Neuronal stem cell (in vitro differentiated cells): ENCODE measurements around the gene WDR48.

Experiments
- DNase-seq: peaks from one replicate; pipeline ENCODE4 v3.0.0-alpha.2; 2013; ENCODE audit warnings: low spot score
- H2AFZ ChIP-seq: one replicate; pipeline ENCODE4 v1.6.1; 2013; ENCODE audit warnings: mild to moderate bottlenecking, low read length, inconsistent platforms
- H2AK5ac ChIP-seq: 2 replicates; pipeline ENCODE4 v1.6.1; 2013; ENCODE audit warnings: low read depth, mild to moderate bottlenecking, inconsistent platforms, low read length, moderate library complexity, mixed read lengths
- H2BK120ac ChIP-seq: 2 replicates; pipeline ENCODE4 v1.6.1; 2013; ENCODE audit warnings: low read depth, mild to moderate bottlenecking, inconsistent platforms, low read length, moderate library complexity, mixed read lengths
- H2BK12ac ChIP-seq: one replicate; pipeline ENCODE4 v1.6.1; 2013; ENCODE audit warnings: low read length, inconsistent platforms
- H2BK15ac ChIP-seq: 2 replicates; pipeline ENCODE4 v1.6.1; 2013; ENCODE audit warnings: mild to moderate bottlenecking, low read length, inconsistent platforms, mixed read lengths
- H2BK5ac ChIP-seq: one replicate; pipeline ENCODE4 v1.6.1; 2013; ENCODE audit warnings: inconsistent platforms, mild to moderate bottlenecking, low read length, moderate library complexity
- H3K14ac ChIP-seq: one replicate; pipeline ENCODE4 v1.6.1; 2013; ENCODE audit warnings: low read length, inconsistent platforms
- H3K18ac ChIP-seq: 2 replicates; pipeline ENCODE4 v1.6.1; 2013; ENCODE audit warnings: low read length, inconsistent platforms
- H3K23ac ChIP-seq: 2 replicates; pipeline ENCODE4 v1.6.1; 2013; ENCODE audit warnings: low read depth, mild to moderate bottlenecking, mixed read lengths, low read length, inconsistent platforms; ENCODE audit not compliant: poor library complexity
- H3K27ac ChIP-seq: replicated peaks from 3 replicates; pipeline ENCODE4 v1.5.1; 2013; ENCODE audit warnings: low read length, inconsistent platforms
- H3K27me3 ChIP-seq, 3 experiments: 2 replicates each; pipeline ENCODE4 v1.6.1; 2013; ENCODE audit warnings: low read length in 3 of 3, mild to moderate bottlenecking in 2 of 3, inconsistent platforms in 1 of 3, low read depth in 1 of 3, mixed read lengths in 1 of 3, moderate library complexity in 1 of 3; ENCODE audit not compliant: control insufficient read depth in 3 of 3, insufficient read depth in 3 of 3
- H3K36me3 ChIP-seq, 2 donors: replicated peaks in 1 of 2; 2 replicates each; pipeline ENCODE4 v1.6.1; 2013; ENCODE audit warnings: low read length in 2 of 2; ENCODE audit not compliant: control insufficient read depth in 2 of 2, insufficient read depth in 2 of 2
- H3K4ac ChIP-seq: 2 replicates; pipeline ENCODE4 v1.6.1; 2013; ENCODE audit warnings: inconsistent platforms, mild to moderate bottlenecking, low read length, moderate library complexity
- H3K4me1 ChIP-seq, 2 donors: 1 replicate in 1 of 2; 2 replicates in 1 of 2; pipeline ENCODE4 v1.6.1; 2013; ENCODE audit warnings: low read length in 2 of 2, low read depth in 1 of 2; ENCODE audit not compliant: control insufficient read depth in 2 of 2, insufficient read depth in 1 of 2
- H3K4me2 ChIP-seq: one replicate; pipeline ENCODE4 v1.6.1; 2013; ENCODE audit warnings: mild to moderate bottlenecking, low read length, inconsistent platforms; ENCODE audit not compliant: insufficient read depth, poor library complexity, severe bottlenecking
- H3K4me3 ChIP-seq, 2 donors: 2 replicates each; pipeline ENCODE4 v1.5.1; 2013; ENCODE audit warnings: low read length in 2 of 2, mild to moderate bottlenecking in 2 of 2, inconsistent platforms in 1 of 2, moderate library complexity in 1 of 2
- H3K79me1 ChIP-seq: one replicate; pipeline ENCODE4 v1.6.1; 2013; ENCODE audit warnings: low read depth, mild to moderate bottlenecking, inconsistent platforms, low read length, moderate library complexity
- H3K9ac ChIP-seq: one replicate; pipeline ENCODE4 v1.6.1; 2013; ENCODE audit warnings: mild to moderate bottlenecking, low read depth, low read length, inconsistent platforms; ENCODE audit not compliant: poor library complexity
- H3K9me3 ChIP-seq, 2 donors: replicated peaks in 1 of 2; 2 replicates each; pipeline versions ENCODE3 to v1.6.1; 2013; ENCODE audit warnings: low read length in 2 of 2, mild to moderate bottlenecking in 2 of 2, inconsistent platforms in 1 of 2, low read depth in 1 of 2, mixed read lengths in 1 of 2, moderate library complexity in 1 of 2; ENCODE audit not compliant: control insufficient read depth in 2 of 2, insufficient read depth in 1 of 2
- H4K8ac ChIP-seq: one replicate; pipeline ENCODE4 v1.6.1; 2013; ENCODE audit warnings: low read depth, mild to moderate bottlenecking, inconsistent platforms, low read length, moderate library complexity
- H4K91ac ChIP-seq: one replicate; pipeline ENCODE4 v1.6.1; 2013; ENCODE audit warnings: low read length, low read depth, mild to moderate bottlenecking, inconsistent platforms; ENCODE audit not compliant: poor library complexity
- whole genome bisulfite sequencing, 2 donors: extraction: QIAGEN DNeasy Blood & Tissue Kit; methylation state at CpG; one replicate each; pipeline ENCODE4 v1.1.7; 2013; ENCODE audit warnings: missing lambda C conversion rate in 2 of 2, mixed read lengths in 1 of 2; ENCODE audit not compliant: insufficient read length in 2 of 2, insufficient replicate concordance in 1 of 2; ENCODE audit errors: extremely low coverage in 2 of 2; 5-methylcytosine and 5-hydroxymethylcytosine counted together

WDR48 gene

DNA sequence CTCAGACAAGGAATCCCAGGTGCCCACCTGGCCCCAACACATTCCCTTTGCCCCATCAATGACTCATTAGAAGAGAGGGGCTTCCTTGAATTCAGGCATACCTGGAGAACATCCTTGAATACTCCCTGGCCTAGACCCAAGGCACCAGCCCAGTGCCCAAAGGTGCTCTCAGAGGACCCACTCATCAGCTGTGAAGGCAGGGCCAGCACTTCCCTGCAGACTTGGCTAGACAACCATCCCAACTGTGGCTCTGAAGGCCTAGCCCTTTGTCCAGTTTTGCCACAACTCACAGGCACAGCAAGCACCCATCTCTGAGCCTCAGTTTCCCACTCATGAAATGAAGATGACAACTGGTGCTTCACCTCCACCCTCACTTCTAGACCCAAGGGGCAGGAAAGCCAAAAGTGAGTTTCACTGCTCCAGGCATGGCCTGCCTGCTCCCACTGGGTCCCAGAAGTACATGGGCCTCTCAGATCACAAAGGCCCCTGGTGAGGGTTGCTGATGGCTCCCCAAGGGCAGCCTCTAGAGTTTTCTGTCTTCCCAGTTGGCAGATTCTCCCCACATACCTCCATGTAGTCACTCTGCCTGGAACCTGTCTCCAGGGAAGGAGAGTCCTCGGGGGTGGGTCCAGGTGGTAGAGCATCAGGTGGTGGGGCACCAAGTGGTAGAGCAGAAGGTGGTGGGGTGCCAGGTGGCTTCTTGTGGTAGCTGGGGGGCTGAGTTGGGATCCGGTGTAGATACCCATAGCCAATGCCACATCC, 48.1 kb downstream of the WDR48 start:
- Histone ChIP-seq H3K4ac (no peak overlapping the region), H4K8ac (no peak overlapping the region), H2BK12ac (no peak overlapping the region), H3K27ac (no peak overlapping the region), H3K79me1 (peaks cover 8% of the 10 kb centered on the region), H4K91ac (no peak overlapping the region), H2BK15ac (no peak overlapping the region), H3K4me1 (peaks cover 0 to 11% of the 10 kb centered on the region in 2 donors), H3K18ac (no peak overlapping the region), H3K4me3 (no peak overlapping the region), H2AK5ac (no peak overlapping the region), H2BK5ac (no peak overlapping the region), H3K9me3 (no peaks in the 10 kb centered on the region), H3K36me3 (peaks cover 32 to 83% of the 10 kb centered on the region in 2 donors), H3K27me3 (no peaks in the 10 kb centered on the region), H3K23ac (no peak overlapping the region), H3K14ac (no peak overlapping the region), H2AFZ (no peak overlapping the region), H3K4me2 (no peak overlapping the region), H3K9ac (no peak overlapping the region), H2BK120ac (no peak overlapping the region)
- no CpG with 5 or more reads among the region's 2 CpGs for WGBS, 2 donors
- no peak for DNase-seq

DNA sequence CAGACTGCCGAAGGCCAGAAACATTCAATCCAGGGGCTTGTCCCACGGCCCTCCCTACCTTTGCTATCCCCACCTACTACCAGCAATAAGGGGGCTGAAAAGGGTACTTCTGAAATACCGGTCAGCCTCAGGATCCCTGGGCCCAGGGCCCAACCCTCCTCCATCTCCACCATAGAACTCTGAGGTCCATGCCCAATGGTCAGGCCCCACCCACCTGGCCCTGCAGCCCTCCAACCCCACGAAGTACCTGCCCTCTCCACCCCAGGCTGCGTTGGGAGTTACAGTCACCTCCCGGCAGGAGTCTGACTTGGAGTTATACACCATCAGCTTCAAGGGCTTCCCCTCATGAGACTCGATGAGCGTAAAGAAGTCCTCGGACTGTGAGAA, 48.7 kb downstream of the WDR48 start:
- Histone ChIP-seq H3K79me1 (peaks cover 8% of the 10 kb centered on the region), H2AFZ (no peak overlapping the region), H3K27ac (no peak overlapping the region), H3K18ac (no peak overlapping the region), H3K9ac (no peak overlapping the region), H3K4me3 (no peak overlapping the region), H2BK12ac (no peak overlapping the region), H3K9me3 (no peaks in the 10 kb centered on the region), H3K14ac (no peak overlapping the region), H3K23ac (no peak overlapping the region), H4K91ac (no peak overlapping the region), H2BK120ac (no peak overlapping the region), H2AK5ac (no peak overlapping the region), H2BK5ac (no peak overlapping the region), H3K4ac (no peak overlapping the region), H3K4me2 (no peak overlapping the region), H3K36me3 (peaks cover 28 to 77% of the 10 kb centered on the region in 2 donors), H3K27me3 (no peaks in the 10 kb centered on the region), H4K8ac (no peak overlapping the region), H2BK15ac (no peak overlapping the region), H3K4me1 (peaks cover 0 to 11% of the 10 kb centered on the region in 2 donors)
- no peak for DNase-seq
- WGBS, 2 donors, result no CpG with 5 or more reads among the region's 9 CpGs

DNA sequence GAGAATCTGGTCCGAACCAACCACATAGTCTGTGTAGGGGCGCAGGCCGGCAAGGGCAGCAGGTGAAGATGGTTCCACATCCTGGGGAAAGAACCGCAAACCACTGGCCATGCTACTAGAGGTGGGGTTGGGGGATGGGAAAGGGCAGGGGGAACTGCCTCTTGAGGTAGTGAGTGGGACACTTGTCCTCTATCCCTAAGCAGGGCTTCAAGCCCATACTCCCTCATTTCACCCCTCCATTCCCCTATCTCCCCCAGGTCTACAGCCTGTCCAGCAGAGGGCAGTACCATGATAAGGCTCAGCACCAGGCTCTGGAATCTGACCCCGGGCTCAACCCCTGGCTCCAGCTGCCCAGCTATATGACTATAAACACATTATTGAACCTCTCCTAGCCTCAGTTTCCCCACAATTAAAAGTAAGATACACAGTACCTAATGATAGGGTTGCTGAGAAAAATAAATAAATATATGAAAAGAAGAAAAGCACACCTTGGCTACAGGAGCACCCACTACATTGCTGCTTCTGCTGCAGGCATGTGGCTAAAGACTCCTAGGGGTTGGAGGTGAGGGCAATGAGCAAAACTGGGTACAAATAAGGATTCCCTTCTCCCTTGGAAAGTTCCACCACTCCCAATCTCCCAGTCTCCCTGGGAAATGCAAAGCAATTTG, 49.3 kb downstream of the WDR48 start:
- peaks cover 28 to 70% of the 10 kb centered on the region in 2 donors for H3K36me3 ChIP-seq
- no peaks in the 10 kb centered on the region for H3K27me3 ChIP-seq
- no peak overlapping the region for H3K14ac ChIP-seq
- no peak overlapping the region for H2AFZ ChIP-seq
- H3K79me1 ChIP-seq, result peaks cover 8% of the 10 kb centered on the region
- no peak overlapping the region for H2BK15ac ChIP-seq
- H4K91ac ChIP-seq, result no peak overlapping the region
- H3K9ac ChIP-seq, result no peak overlapping the region
- H3K18ac ChIP-seq, result no peak overlapping the region
- no peak overlapping the region for H3K4ac ChIP-seq
- H2AK5ac ChIP-seq, result peak overlapping the region; percentile 18
- H3K27ac ChIP-seq, result no peak overlapping the region
- no peak overlapping the region for H2BK5ac ChIP-seq
- H3K9me3 ChIP-seq, result no peaks in the 10 kb centered on the region
- no peak overlapping the region for H4K8ac ChIP-seq
- peaks cover under 1 to 14% of the 10 kb centered on the region in 2 donors for H3K4me1 ChIP-seq
- H2BK120ac ChIP-seq, result no peak overlapping the region
- no peak overlapping the region for H3K4me3 ChIP-seq
- H3K23ac ChIP-seq, result no peak overlapping the region
- WGBS, 2 donors, result no CpG with 5 or more reads among the region's 5 CpGs
- H2BK12ac ChIP-seq, result no peak overlapping the region
- DNase-seq, result no peak
- no peak overlapping the region for H3K4me2 ChIP-seq

DNA sequence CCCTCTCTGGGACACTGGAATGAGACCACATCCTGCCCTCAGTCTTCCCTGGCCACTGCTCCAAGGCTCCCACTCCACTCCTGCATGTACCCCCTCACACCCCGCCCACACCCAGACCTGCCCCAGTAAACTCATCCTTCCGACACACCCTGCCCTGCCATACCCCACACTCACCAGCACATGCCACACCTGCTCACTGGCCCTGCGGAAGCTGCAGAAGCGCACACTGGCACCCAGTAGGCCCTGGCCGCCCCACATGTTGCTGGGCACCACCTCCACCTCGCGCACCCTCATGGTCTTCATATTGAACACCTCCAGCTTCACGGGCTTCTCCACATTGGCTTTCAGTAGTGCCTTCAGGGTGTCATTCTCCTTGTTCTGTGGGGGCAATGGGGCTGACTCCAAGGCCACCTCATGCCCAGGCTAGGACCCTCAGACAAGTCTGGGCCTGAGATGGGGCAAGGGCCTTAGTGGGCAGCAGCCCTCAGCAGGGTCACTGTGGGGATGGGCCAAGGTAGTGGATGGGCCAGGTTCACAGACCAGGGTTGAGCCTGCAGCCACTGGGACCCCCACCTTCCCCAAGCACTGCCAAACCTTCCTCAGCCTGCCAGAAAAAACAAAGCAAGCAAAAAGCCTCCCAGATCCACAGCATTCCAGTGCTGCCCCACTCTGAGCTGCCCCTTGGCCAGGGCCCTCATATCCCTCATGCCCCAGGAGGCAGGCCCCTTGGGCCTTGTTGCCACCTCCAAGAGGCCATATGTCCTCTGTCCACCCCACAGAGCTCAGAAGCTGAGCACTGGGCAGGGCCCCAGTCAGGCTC, 50.9 kb downstream of the WDR48 start:
- Histone ChIP-seq H3K36me3 (peaks cover 16 to 55% of the 10 kb centered on the region in 2 donors), H3K4me1 (peaks cover 5% of the 10 kb centered on the region in 2 donors)

More for the DNA sequence above, 50.9 kb downstream of the WDR48 start:
- Histone ChIP-seq H2AK5ac (peak overlapping the region; percentile 27), H3K79me1 (peaks cover 8% of the 10 kb centered on the region), H3K27ac (no peak overlapping the region), H3K9ac (peak overlapping the region; percentile 51), H3K14ac (no peak overlapping the region), H3K4me3 (peak overlapping the region in 1 of 2 donors; percentile 42), H3K9me3 (no peaks in the 10 kb centered on the region), H2BK5ac (no peak overlapping the region), H4K8ac (no peak overlapping the region), H2BK12ac (peak overlapping the region; percentile 25), H3K4me2 (no peak overlapping the region), H3K23ac (peak overlapping the region; percentile 37), H2BK15ac (no peak overlapping the region), H2AFZ (no peak overlapping the region), H3K18ac (no peak overlapping the region), H3K27me3 (no peaks in the 10 kb centered on the region), H2BK120ac (no peak overlapping the region), H4K91ac (no peak overlapping the region), H3K4ac (no peak overlapping the region)
- no peak for DNase-seq
- WGBS, 2 donors, result no CpG with 5 or more reads among the region's 8 CpGs
